Transverse colon (tissue), 4 donors: ENCODE measurements around the gene UTS2R. TPM values are rescaled to one million over a fixed set of nuclear protein-coding genes. Genes with fewer than 3 reads are reported as not detected.
A peak's percentile ranks its signal among the peaks of the same experiment; 100 is the strongest.

Source experiments
- DNase-seq: peaks from one replicate; pipeline ENCODE4 v3.0.0-alpha.2; 2019
- H3K27ac ChIP-seq, 4 donors: fragments of 200-600 bp; sonication (generic); 2 replicates each; pipeline ENCODE4 v1.5.1; 2016 to 2018; ENCODE audit warnings: inconsistent platforms in 4 of 4
- H3K27me3 ChIP-seq: fragments of 200-600 bp; sonication (generic); 2 replicates; pipeline ENCODE4 v1.5.1; 2017; ENCODE audit warnings: inconsistent platforms
- H3K36me3 ChIP-seq, 4 donors: fragments of 200-600 bp; sonication (generic); 2 replicates each; pipeline ENCODE4 v1.5.1; 2017 to 2019; ENCODE audit warnings: inconsistent platforms in 4 of 4
- H3K4me1 ChIP-seq, 4 donors: fragments of 200-600 bp; sonication (generic); 2 replicates each; pipeline ENCODE4 v1.5.1; 2017 to 2020; ENCODE audit warnings: inconsistent platforms in 4 of 4
- H3K4me3 ChIP-seq, 4 donors: fragments of 200-600 bp; sonication (generic); 1 replicate in 1 of 4; 2 replicates in 3 of 4; pipeline versions ENCODE4 v1.5.1 to v1.6.1; 2017 to 2019; ENCODE audit warnings: inconsistent platforms in 4 of 4
- H3K9me3 ChIP-seq, 2 donors: fragments of 200-600 bp; sonication (generic); 2 replicates each; pipeline ENCODE4 v1.5.1; 2017 to 2019; ENCODE audit warnings: inconsistent platforms in 2 of 2
- CTCF ChIP-seq, 5 experiments: fragments of 200-600 bp in 3 of 5; fragments of 450-650 bp in 2 of 5; sonication (generic) in 3 of 5; IDR thresholded peaks; 1 replicate in 2 of 5; 2 replicates in 3 of 5; pipeline ENCODE4 v1.5.1; 2016 to 2017; ENCODE audit warnings: antibody characterized with exemption in 5 of 5, inconsistent platforms in 3 of 5, mild to moderate bottlenecking in 2 of 5, moderate library complexity in 1 of 5
- EP300 ChIP-seq: sonication (generic); formaldehyde crosslinking; IDR thresholded peaks from one replicate; pipeline ENCODE4 v1.6.1; 2017; ENCODE audit warnings: antibody characterized with exemption, low read depth
- POLR2A ChIP-seq: fragments of 450-650 bp; IDR thresholded peaks from one replicate; pipeline ENCODE4 v1.6.1; 2016; ENCODE audit warnings: antibody characterized with exemption, mild to moderate bottlenecking, moderate library complexity
- POLR2AphosphoS5 ChIP-seq, 3 donors: sonication (generic); formaldehyde crosslinking; IDR thresholded peaks; one replicate each; pipeline ENCODE4 v1.6.1; 2016; ENCODE audit warnings: antibody characterized with exemption in 3 of 3
- WGBS, 2 donors: methylation state at CpG; one replicate each; pipeline ENCODE4 v1.1.5; 2018; ENCODE audit warnings: low coverage in 1 of 2; 5-methylcytosine and 5-hydroxymethylcytosine counted together
- in situ Hi-C, 4 donors: fragments of 200-750 bp; cut with MboI; loops; one replicate each; pipeline versions ENCODE4 v1.15.0 to v1.15.1; 2017; ENCODE audit warnings: low sequenced_read_pairs in 3 of 4, low pct_ligation_motif_present in 1 of 4, low pct_unique_long_range_greater_than_20kb in 1 of 4
- intact Hi-C: fragments of 100-400 bp; cut with DNase I; formaldehyde crosslinking; loops from one replicate; pipeline ENCODE4 v1.15.1; 2023; ENCODE audit warnings: low total_unique reads
- total RNA-seq, 4 donors: library from RNA; depleted of rRNA; stranded (reverse); fragments of >200 nt; gene quantifications; one replicate each; pipeline ENCODE4 v1.1.0, GENCODE V29; 2016

UTS2R gene
- total RNA-seq, 4 donors from 2014 or later = 0.48 TPM; not detected in 3

GRCh38 chr17:82329683-82330321 lies 41.8 kb upstream of the UTS2R start:
- H3K4me3 ChIP-seq = no peak overlapping the region
- no peaks in the 10 kb centered on the region for H3K27me3 ChIP-seq
- DNase-seq = no peak
- no peaks in the 10 kb centered on the region for H3K36me3 ChIP-seq
- peak overlapping the region in 3 of 4 donors; percentile 68 to 82 (median 69) for H3K27ac ChIP-seq
- intact Hi-C loops = loop anchor here (5.0 kb wide), 1 partner anchor 258 kb away; no protein-coding TSS in a partner anchor
- in situ Hi-C loops = loop anchor here in 1 of 4 donors (10.0 kb wide), 1 partner anchor 125 kb away; no protein-coding TSS in a partner anchor
- 63 to 90% methylated on average over 2 to 19 of the region's 19 CpGs for WGBS, 2 donors
- H3K9me3 ChIP-seq = no peaks in the 10 kb centered on the region
- H3K4me1 ChIP-seq = peaks cover 34 to 85% (median 72%) of the 10 kb centered on the region in 4 donors
- TF ChIP-seq POLR2A (no peak), CTCF (IDR thresholded peaks at IDR 0.05) (no peak), POLR2AphosphoS5 (IDR thresholded peaks at IDR 0.05) (no peak), EP300 (no peak)

- 32% methylated on average over 24 of the region's 28 CpGs; no CpG with 5 or more reads in 1 of the 2 donors for WGBS, 2 donors
- in situ Hi-C loops = no loop called here
- Histone ChIP-seq H3K4me1 (peaks cover 40 to 85% (median 74%) of the 10 kb centered on the region in 4 donors), H3K27me3 (no peaks in the 10 kb centered on the region), H3K27ac (peak overlapping the region in 1 of 4 donors; percentile 68), H3K9me3 (no peaks in the 10 kb centered on the region), H3K4me3 (no peak overlapping the region), H3K36me3 (no peaks in the 10 kb centered on the region)
- peak; percentile 68 for DNase-seq
- intact Hi-C loops = no loop called here
- TF ChIP-seq CTCF (IDR thresholded peaks at IDR 0.05) (peak in 1 of 5 experiments; percentile 17), POLR2A (peak; percentile 13), EP300 (no peak), POLR2AphosphoS5 (IDR thresholded peaks at IDR 0.05) (peak in 2 of 3 donors; percentile 39 to 42)
Observed at GRCh38 chr17:82330322-82331239, 41.0 kb upstream of the UTS2R start.

DNA sequence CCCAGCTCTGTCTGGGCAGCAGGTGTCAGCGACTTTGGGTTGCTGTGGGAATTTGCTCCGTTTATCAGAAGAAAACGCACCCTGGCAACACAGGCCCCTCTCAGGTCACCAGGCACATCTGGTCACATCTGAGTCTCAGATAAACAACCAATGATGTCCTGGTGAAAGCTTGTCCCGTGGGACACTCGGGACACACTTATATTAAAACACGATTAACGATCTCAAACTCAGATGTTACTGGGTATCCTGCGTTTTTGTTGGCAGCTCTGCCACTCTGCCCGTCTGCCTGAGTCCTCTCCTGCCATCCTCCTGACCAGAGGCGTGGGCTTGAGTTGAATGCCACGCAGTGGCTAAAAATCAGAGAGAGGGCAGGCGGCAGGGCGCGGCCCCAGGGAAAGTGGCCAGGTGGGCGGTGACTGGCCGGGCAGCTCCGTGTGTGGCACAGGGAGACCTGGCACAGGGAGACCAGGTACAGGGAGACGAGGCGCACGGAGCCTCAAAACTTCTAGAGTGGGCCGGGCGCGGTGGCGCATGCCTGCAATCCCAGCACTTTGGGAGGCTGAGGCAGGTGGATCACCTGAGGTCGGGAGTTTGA lies 40.1 kb upstream of the UTS2R start:
- peaks cover 40 to 90% (median 75%) of the 10 kb centered on the region in 4 donors for H3K4me1 ChIP-seq
- intact Hi-C loops = no loop called here
- H3K27me3 ChIP-seq = no peaks in the 10 kb centered on the region
- H3K36me3 ChIP-seq = no peaks in the 10 kb centered on the region
- WGBS, 2 donors = 67 to 74% methylated on average over 3 to 25 of the region's 25 CpGs
- in situ Hi-C loops = no loop called here
- no peak for TF ChIP-seq POLR2A
- TF ChIP-seq EP300 = no peak
- TF ChIP-seq POLR2AphosphoS5 (IDR thresholded peaks at IDR 0.05) = peak in 1 of 3 donors; percentile 17
- no peak for TF ChIP-seq CTCF (IDR thresholded peaks at IDR 0.05)
- H3K9me3 ChIP-seq = no peaks in the 10 kb centered on the region
- peak overlapping the region in 3 of 4 donors; percentile 27 to 79 (median 78) for H3K27ac ChIP-seq
- no peak for DNase-seq
- H3K4me3 ChIP-seq = peak overlapping the region in 1 of 4 donors; percentile 70
